GM18505 (cell line): Measurements from ENCODE around the gene LPP.

Experiments used
- ATAC-seq: cut with Tn5 transposase; IDR thresholded peaks from one replicate; pipeline ENCODE4 v1.9.1; 2021; ENCODE audit not compliant: unreplicated experiment
- POLR2A ChIP-seq: IDR thresholded peaks from 4 replicates; pipeline ENCODE4 v1.6.1; 2011; ENCODE audit warnings: borderline replicate concordance; ENCODE audit not compliant: insufficient read depth, insufficient read length; ENCODE audit errors: extremely low read depth

LPP gene

GRCh38 chr3:188264226-188265207 is 110.6 kb downstream of the LPP start:
- ATAC-seq: no peak
- TF ChIP-seq POLR2A: no peak

- ATAC-seq: no peak
- TF ChIP-seq POLR2A: no peak
Measured at GRCh38 chr3:188266562-188267274, 112.8 kb downstream of the LPP start.

DNA sequence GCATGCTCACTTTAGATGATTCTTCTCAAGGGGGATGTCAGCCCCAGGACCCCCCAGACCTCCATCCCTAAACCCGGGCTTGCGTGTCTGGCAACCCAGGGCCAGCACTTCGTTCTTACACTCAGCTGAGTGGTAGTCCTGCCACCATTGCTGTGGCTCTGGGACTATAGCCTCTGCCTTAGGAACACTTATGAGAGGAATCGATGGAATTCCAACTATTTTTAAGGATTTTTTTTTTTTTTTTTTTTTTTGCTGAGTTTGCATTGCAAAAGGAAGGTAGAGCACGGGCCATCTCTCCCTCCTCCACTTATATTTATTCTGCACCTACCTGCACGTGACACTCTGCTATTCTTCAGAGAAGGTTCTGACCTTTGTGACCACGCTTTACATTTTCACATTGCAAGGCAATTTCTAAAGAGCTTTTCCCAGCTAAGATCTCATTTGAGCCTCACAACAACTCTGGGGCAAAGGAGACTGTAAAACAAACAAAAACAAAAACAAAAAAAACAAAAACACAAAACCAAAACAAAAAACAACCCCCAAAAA is 113.9 kb downstream of the LPP start:
- TF ChIP-seq POLR2A: no peak
- ATAC-seq: no peak

GRCh38 chr3:188268336-188268735 is 114.4 kb downstream of the LPP start:
- no peak for ATAC-seq
- no peak for TF ChIP-seq POLR2A

DNA sequence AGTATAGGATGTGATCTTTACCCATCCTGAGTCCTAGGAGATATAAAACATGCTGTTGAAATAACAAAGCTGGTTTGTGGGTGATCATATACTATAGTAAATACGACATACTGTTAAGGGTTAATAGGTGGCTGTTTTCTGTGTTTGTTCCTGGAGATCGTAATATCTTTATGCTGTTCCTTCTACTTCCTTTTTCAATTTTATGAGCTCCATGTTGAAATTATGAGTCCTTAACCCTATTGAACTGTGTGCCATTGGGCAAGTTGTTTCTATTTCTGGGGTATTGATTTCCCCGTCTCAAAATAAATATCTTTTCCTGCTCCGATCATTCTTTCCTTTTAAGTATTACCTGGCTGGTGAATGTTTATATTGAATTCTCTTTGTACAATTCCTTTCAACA is 115.1 kb downstream of the LPP start:
- no peak for TF ChIP-seq POLR2A
- ATAC-seq: no peak

- TF ChIP-seq POLR2A: no peak
- ATAC-seq: no peak
Measured at GRCh38 chr3:188270423-188270972, 116.5 kb downstream of the LPP start.

- no peak for ATAC-seq
- TF ChIP-seq POLR2A: no peak
Measured at GRCh38 chr3:188271226-188271914, 117.4 kb downstream of the LPP start.

- no peak for ATAC-seq
- TF ChIP-seq POLR2A: no peak
Measured at GRCh38 chr3:188272481-188273372, 118.8 kb downstream of the LPP start.

DNA sequence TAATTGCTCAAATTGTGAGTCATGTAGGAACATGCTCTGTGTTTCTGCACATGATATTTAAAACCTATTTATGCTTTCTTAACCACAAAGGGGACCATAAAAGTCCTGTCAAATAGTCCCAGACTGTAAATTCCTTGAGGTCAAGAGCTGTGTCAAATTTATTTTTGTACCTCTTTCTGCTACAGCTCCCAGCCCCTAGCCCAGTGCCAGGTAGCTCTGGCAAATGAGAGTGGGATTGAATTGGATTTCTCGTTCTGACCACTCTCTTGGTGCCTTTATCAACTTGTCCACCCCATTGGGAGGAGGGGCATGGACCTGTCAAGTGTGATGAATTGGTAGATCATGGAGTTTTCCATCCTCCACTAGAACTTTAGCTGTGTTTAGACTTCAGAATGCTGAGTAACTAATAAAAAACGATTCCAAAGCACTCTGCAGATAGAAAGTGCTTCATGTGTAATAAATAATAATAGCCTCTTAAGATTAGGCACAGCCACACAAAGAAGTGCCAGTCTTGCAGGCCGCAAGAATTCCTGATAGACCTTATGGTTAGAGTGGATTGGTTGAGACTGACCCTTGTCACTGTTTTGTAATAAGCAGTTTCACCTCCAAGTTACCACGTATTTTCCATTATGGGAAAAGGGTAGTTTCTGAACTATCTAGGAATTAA is 120.4 kb downstream of the LPP start:
- ATAC-seq: no peak
- TF ChIP-seq POLR2A: no peak

- no peak for ATAC-seq
- TF ChIP-seq POLR2A: no peak
Measured at GRCh38 chr3:188276375-188276774, 122.4 kb downstream of the LPP start.

DNA sequence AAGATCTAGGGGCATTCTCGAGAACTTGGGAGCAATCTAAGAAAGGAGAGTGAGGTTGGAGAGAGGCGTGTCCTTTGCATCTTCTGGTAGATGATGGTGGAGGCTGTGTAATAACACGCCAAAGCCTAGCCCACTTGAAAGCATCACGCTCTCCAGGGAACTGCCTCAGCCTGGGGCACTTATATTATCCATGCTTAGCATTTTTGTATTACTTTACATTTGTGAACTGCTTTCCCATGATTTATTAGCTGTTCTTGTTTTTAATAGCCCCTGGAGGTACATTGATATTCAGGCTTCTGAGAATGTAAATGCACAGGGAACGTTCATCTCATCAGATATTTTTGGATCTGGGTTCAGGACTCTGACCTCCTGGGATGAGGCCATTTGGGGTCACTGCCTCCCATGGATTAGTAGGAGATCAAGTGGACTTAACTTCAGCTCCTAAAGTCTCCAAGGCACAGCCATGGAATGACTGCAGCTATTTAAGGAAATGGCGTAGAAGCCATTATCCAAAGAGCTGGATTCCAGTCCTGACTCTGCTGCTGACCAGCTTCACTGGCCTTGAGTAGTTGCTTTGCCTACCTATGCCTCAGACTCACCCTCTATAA is 124.9 kb downstream of the LPP start:
- no peak for ATAC-seq
- no peak for TF ChIP-seq POLR2A
